Fibroblast of lung (primary cell): ENCODE measurements around the gene SLC37A1. TPM values are rescaled to one million over a fixed set of nuclear protein-coding genes. Genes with fewer than 3 reads are reported as not detected.

Experiments used
- DNase-seq, 2 donors: peaks; one replicate each; pipeline versions ENCODE4 v3.0.0 to v3.0.0-alpha.2; 2010; ENCODE audit warnings: low read depth in 2 of 2
- H2AFZ ChIP-seq: 2 replicates; pipeline ENCODE4 v1.5.1; 2012; ENCODE audit warnings: low read length, control low read depth, inconsistent platforms
- H3K27ac ChIP-seq: 2 replicates; pipeline ENCODE4 v1.5.1; 2011; ENCODE audit warnings: low read length, control low read depth; ENCODE audit not compliant: insufficient read depth
- H3K27me3 ChIP-seq: 2 replicates; pipeline ENCODE4 v1.5.1; 2011; ENCODE audit warnings: mild to moderate bottlenecking, low read length; ENCODE audit not compliant: control insufficient read depth, insufficient read depth
- H3K36me3 ChIP-seq: 2 replicates; pipeline ENCODE4 v1.5.1; 2011; ENCODE audit warnings: low read length; ENCODE audit not compliant: control insufficient read depth, insufficient read depth
- H3K4me1 ChIP-seq: 2 replicates; pipeline ENCODE4 v1.5.1; 2011; ENCODE audit warnings: low read length; ENCODE audit not compliant: control insufficient read depth, insufficient read depth; ENCODE audit errors: extremely low read depth
- H3K4me2 ChIP-seq: 2 replicates; pipeline ENCODE4 v1.5.1; 2011; ENCODE audit warnings: low read length, control low read depth; ENCODE audit not compliant: insufficient read depth; ENCODE audit errors: extremely low read depth
- H3K4me3 ChIP-seq, 4 experiments: fragments of 200-600 bp in 1 of 4; sonication (generic) in 1 of 4; replicated peaks in 1 of 4; 2 replicates each; pipeline ENCODE4 v1.5.1; 2011 to 2016; ENCODE audit warnings: low read length in 4 of 4, low read depth in 3 of 4, mild to moderate bottlenecking in 3 of 4, control low read depth in 2 of 4, inconsistent platforms in 1 of 4, mixed read lengths in 1 of 4; ENCODE audit not compliant: insufficient read depth in 1 of 4; ENCODE audit errors: control extremely low read depth in 1 of 4
- H3K79me2 ChIP-seq: 2 replicates; pipeline ENCODE4 v1.5.1; 2012; ENCODE audit warnings: mild to moderate bottlenecking, low read length, inconsistent platforms; ENCODE audit not compliant: control insufficient read depth, insufficient read depth
- H3K9ac ChIP-seq: 2 replicates; pipeline ENCODE4 v1.5.1; 2011; ENCODE audit warnings: mild to moderate bottlenecking, low read length, control low read depth; ENCODE audit not compliant: insufficient read depth
- H3K9me3 ChIP-seq: 2 replicates; pipeline ENCODE4 v1.5.1; 2012; ENCODE audit warnings: low read depth, low read length; ENCODE audit not compliant: control insufficient read depth, insufficient read depth
- H4K20me1 ChIP-seq: 2 replicates; pipeline ENCODE4 v1.5.1; 2011; ENCODE audit warnings: low read length; ENCODE audit not compliant: control insufficient read depth, insufficient read depth; ENCODE audit errors: extremely low read depth
- CTCF ChIP-seq, 2 donors: IDR thresholded peaks in 1 of 2; conservative IDR thresholded peaks in 1 of 2; 1 replicate in 1 of 2; 2 replicates in 1 of 2; pipeline ENCODE4 v1.5.1; 2011 to 2012; ENCODE audit warnings: low read length in 2 of 2, control low read depth in 1 of 2, inconsistent platforms in 1 of 2, low read depth in 1 of 2, mild to moderate bottlenecking in 1 of 2
- EZH2 ChIP-seq: IDR thresholded peaks from 2 replicates; pipeline ENCODE4 v1.5.1; 2012; ENCODE audit warnings: low read length, control low read depth, mild to moderate bottlenecking; ENCODE audit errors: missing control alignments
- polyA plus RNA-seq, 2 donors: library from polyadenylated mRNA; depleted of rRNA in 1 of 2; stranded (reverse) in 1 of 2; unstranded in 1 of 2; fragments of >200 nt; gene quantifications; 2 replicates each; pipeline ENCODE4 v1.2.1, GENCODE V29; 2011 to 2012; ENCODE audit warnings: missing spikeins in 1 of 2
- total RNA-seq: library from RNA; depleted of rRNA; stranded (reverse); fragments of >200 nt; gene quantifications from 2 replicates; pipeline ENCODE4 v1.2.1, GENCODE V29; 2014

SLC37A1 gene
- total and polyA plus RNA-seq, 2 donors (not counting 1 experiment from before 2014, with no cell fraction given): 0.42 to 6.4 TPM

GRCh38 chr21:42597487-42598158 is 84.0 kb downstream of the SLC37A1 start:
- H3K36me3 ChIP-seq: no peaks in the 10 kb centered on the region
- no peaks in the 10 kb centered on the region for H3K79me2 ChIP-seq
- no peak overlapping the region for H3K4me3 ChIP-seq
- DNase-seq: no peak
- no peak overlapping the region for H2AFZ ChIP-seq
- no peak overlapping the region for H3K4me2 ChIP-seq
- no peaks in the 10 kb centered on the region for H3K4me1 ChIP-seq
- H3K9ac ChIP-seq: no peak overlapping the region
- no peaks in the 10 kb centered on the region for H4K20me1 ChIP-seq
- H3K9me3 ChIP-seq: no peaks in the 10 kb centered on the region
- no peak overlapping the region for H3K27ac ChIP-seq
- TF ChIP-seq EZH2 (no peak), CTCF (conservative IDR thresholded peaks at IDR 0.05 in 1 of 2, IDR thresholded peaks at IDR 0.05 in 1 of 2; ENCODE audit: low read depth in 1 of 2, low read length in 2 of 2) (no peak)
- no peaks in the 10 kb centered on the region for H3K27me3 ChIP-seq

GRCh38 chr21:42598159-42598735 is 84.6 kb downstream of the SLC37A1 start:
- Histone ChIP-seq H4K20me1 (no peaks in the 10 kb centered on the region), H3K4me3 (no peak overlapping the region), H3K36me3 (no peaks in the 10 kb centered on the region), H3K27me3 (no peaks in the 10 kb centered on the region), H3K4me2 (no peak overlapping the region), H3K27ac (no peak overlapping the region), H3K4me1 (no peaks in the 10 kb centered on the region), H3K9ac (no peak overlapping the region), H3K9me3 (no peaks in the 10 kb centered on the region), H3K79me2 (no peaks in the 10 kb centered on the region), H2AFZ (no peak overlapping the region)
- no peak for DNase-seq
- TF ChIP-seq EZH2 (no peak), CTCF (conservative IDR thresholded peaks at IDR 0.05 in 1 of 2, IDR thresholded peaks at IDR 0.05 in 1 of 2; ENCODE audit: low read depth in 1 of 2, low read length in 2 of 2) (no peak)

DNA sequence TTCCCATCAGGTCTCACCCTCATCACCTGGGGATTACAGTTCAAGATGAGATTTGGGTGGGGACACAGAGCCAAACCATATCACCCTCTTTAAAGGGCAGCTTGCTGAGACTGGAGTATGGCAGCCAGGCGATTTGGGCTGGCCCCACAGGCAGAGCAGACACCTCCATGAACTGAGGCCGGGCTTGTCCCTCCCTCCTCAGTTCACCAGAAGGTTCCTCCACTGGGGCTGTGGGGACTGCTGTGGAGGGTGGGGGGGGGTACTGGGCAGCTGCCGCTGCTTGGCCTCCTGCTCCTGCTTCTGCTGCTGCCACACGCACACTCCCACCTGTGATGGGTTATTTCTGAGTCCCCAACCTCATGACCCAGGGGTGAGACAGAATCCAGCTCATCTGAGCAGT is 85.8 kb downstream of the SLC37A1 start:
- no peak overlapping the region for H3K4me3 ChIP-seq
- no peaks in the 10 kb centered on the region for H3K27me3 ChIP-seq
- no peak overlapping the region for H3K4me2 ChIP-seq
- H2AFZ ChIP-seq: no peak overlapping the region
- H3K79me2 ChIP-seq: no peaks in the 10 kb centered on the region
- H3K4me1 ChIP-seq: no peaks in the 10 kb centered on the region
- TF ChIP-seq EZH2 (no peak), CTCF (conservative IDR thresholded peaks at IDR 0.05 in 1 of 2, IDR thresholded peaks at IDR 0.05 in 1 of 2; ENCODE audit: low read depth in 1 of 2, low read length in 2 of 2) (no peak)
- H3K9ac ChIP-seq: no peak overlapping the region
- no peaks in the 10 kb centered on the region for H4K20me1 ChIP-seq
- H3K9me3 ChIP-seq: no peaks in the 10 kb centered on the region
- no peak for DNase-seq
- H3K36me3 ChIP-seq: no peaks in the 10 kb centered on the region
- H3K27ac ChIP-seq: no peak overlapping the region
